ENCODE measurements around the gene GALNT15. TPM values are rescaled to one million over a fixed set of nuclear protein-coding genes. Genes with fewer than 3 reads are reported as not detected.

The GALNT15 gene
- total and polyA plus RNA-seq, 2 of the 4 experiments (the other 2 are of a cell fraction) = 12.8 to 19.7 TPM

- peak overlapping the region; percentile 24 to 38; a peak in 3 of 4 replicates for H4K8ac ChIP-seq (ENCODE audit: low read depth in 2 of 2, low read length in 2 of 2)
- 88% methylated on average over 4 of the region's 7 CpGs; no CpG with 5 or more reads in 1 of the 2 experiments for WGBS, 2 experiments (ENCODE audit: extremely low coverage in 2 of 2, insufficient read length in 1 of 2)
- H4K91ac ChIP-seq (ENCODE audit: insufficient read depth, low read depth, low read length) = peak overlapping the region; percentile 57; the same call in 1 of the 2 replicates
- ChIA-PET CTCF (no interaction called here), POLR2A (ENCODE audit: unreplicated experiment) (no interaction called here)
- peak overlapping the region; percentile 60 for H2AK5ac ChIP-seq (ENCODE audit: low read depth, low read length)
- BruUV-seq (replicated peaks) = no TSS peak
- no peaks in the 10 kb centered on the region for H3K27me3 ChIP-seq (ENCODE audit: control insufficient read depth, insufficient read depth, low read length)
- no peak overlapping the region for H3K23ac ChIP-seq (ENCODE audit: low read depth, low read length)
- in situ Hi-C loops (cut with MboI; ENCODE audit: low sequenced_read_pairs) = no loop called here
- H3K4me2 ChIP-seq (ENCODE audit: low read depth, low read length) = no peak overlapping the region
- no peak for TF ChIP-seq CHD1 (IDR thresholded peaks at IDR 0.05; ENCODE audit: low read depth, low read length)
- no peak for TF ChIP-seq CTCF (conservative IDR thresholded peaks at IDR 0.05; ENCODE audit: low read depth, low read length)
- TF ChIP-seq FOS (IDR thresholded peaks at IDR 0.05; ENCODE audit: low read depth, low read length) = no peak
- no peak for TF ChIP-seq RFX5 (IDR thresholded peaks at IDR 0.05; ENCODE audit: low read depth, low read length)
- no peak for TF ChIP-seq RAD21 (IDR thresholded peaks at IDR 0.05; ENCODE audit: low read length)
- H3K9ac ChIP-seq (ENCODE audit: low read depth, low read length) = no peak overlapping the region
- intact Hi-C loops (cut with micrococcal nuclease) = no loop called here
- peak overlapping the region; percentile 33 for H3K4ac ChIP-seq (ENCODE audit: low read depth, low read length)
- H2BK20ac ChIP-seq (ENCODE audit: low read depth, low read length) = peak overlapping the region; percentile 33
- peak overlapping the region; percentile 38; the same call in 1 of the 2 replicates for H4K5ac ChIP-seq (ENCODE audit: low read depth, low read length)
- DNase-seq = no peak
- H3K4me3 ChIP-seq (ENCODE audit: insufficient read depth, low read depth, low read length) = no peak overlapping the region
- dilution Hi-C loops (cut with HindIII; ENCODE audit: low sequenced_read_pairs, unreplicated experiment) = no loop called here
- peaks cover 3% of the 10 kb centered on the region for H3K9me3 ChIP-seq (ENCODE audit: control insufficient read depth, insufficient read depth, low read length)
- no peak overlapping the region for H3K14ac ChIP-seq (replicated peaks; ENCODE audit: low read depth, low read length)
- H3K27ac ChIP-seq (ENCODE audit: insufficient read depth, low read length) = no peak overlapping the region
- no peak overlapping the region for H2AK9ac ChIP-seq (replicated peaks; ENCODE audit: low read depth, low read length, poor library complexity)
- no peaks in the 10 kb centered on the region for H3K79me1 ChIP-seq (ENCODE audit: low read depth in 1 of 2, low read length in 2 of 2)
- H2BK120ac ChIP-seq (ENCODE audit: low read depth, low read length) = peak overlapping the region; percentile 65
- H3K9me1 ChIP-seq (ENCODE audit: insufficient read depth, low read length) = peaks cover 4% of the 10 kb centered on the region
- no peak overlapping the region for H2BK5ac ChIP-seq (ENCODE audit: low read depth, low read length, poor library complexity, severe bottlenecking)
- no peaks in the 10 kb centered on the region for H3K36me3 ChIP-seq (ENCODE audit: control insufficient read depth, insufficient read depth, low read length)
- no peak overlapping the region for H3K56ac ChIP-seq (ENCODE audit: extremely low read depth, insufficient read depth, low read length)
- peak overlapping the region; percentile 31; the same call in 1 of the 2 replicates for H3K18ac ChIP-seq (ENCODE audit: low read depth, low read length)
- H3K4me1 ChIP-seq (ENCODE audit: control insufficient read depth, insufficient read depth, low read length) = peaks cover 31% of the 10 kb centered on the region
- peak overlapping the region; percentile 80; the same call in 1 of the 3 replicates for H2BK15ac ChIP-seq (ENCODE audit: low read depth, low read length)
- H2AFZ ChIP-seq (replicated peaks; ENCODE audit: low read length, poor library complexity) = no peak overlapping the region
- ATAC-seq (ENCODE audit: low read depth) = no peak
- no peaks in the 10 kb centered on the region for H4K20me1 ChIP-seq (ENCODE audit: insufficient read depth, low read length)
Observed at GRCh38 chr3:16132190-16132589, 42.3 kb upstream of the GALNT15 start.
